ENCODE data around the gene PLTP. TPM values are rescaled to one million over a fixed set of nuclear protein-coding genes. Genes with fewer than 3 reads are reported as not detected.
A peak's percentile ranks its signal among the peaks of the same experiment; 100 is the strongest.
"Not testable (repeated sequence)": the region's sequence is repeated elsewhere in the genome, so short reads cannot be mapped to it uniquely, and the experiment has no call there.

The PLTP gene
- total RNA-seq, 4 donors from 2014 or later: 49.2 to 138 (median 70.4) TPM

DNA sequence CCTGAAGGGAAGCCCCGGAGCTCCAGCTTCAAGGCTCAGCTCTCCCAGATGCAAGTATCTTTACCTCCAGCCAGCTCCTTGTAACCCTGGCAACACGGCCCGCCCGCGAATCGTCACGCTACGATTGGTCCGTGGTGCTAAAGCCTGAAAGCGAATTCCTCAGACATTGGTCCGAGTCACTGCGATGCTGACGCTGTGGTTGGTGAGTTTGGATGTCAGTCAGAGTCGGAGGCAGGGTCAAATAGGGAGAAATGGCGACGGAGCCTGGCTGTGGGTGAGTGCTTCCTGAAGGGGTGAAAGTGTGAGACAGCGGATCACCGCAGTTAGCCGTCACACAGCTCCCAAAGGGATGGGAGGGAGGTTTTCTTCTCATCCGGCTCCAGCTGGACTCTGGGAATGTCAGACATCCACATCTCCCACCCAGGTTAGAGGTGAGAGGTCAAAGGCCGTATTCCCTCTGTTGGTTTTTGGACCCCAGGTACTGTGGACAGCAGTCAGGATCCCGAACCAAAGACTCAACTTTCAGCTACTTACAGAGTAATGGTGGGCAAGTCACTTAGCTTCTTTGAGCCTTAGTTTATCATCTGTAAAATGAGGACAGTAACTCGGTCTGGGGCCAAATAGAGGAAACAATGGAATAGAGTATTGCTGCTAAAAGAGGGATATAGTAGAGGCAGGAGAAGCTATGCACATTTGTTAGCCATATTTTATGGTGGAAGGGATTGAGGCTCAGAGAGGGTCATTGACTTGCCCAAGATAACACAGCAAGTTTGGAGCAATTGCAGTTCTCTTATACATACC, 30.8 kb downstream of the PLTP start, which contains the start of gene ZSWIM1:
Gene ZSWIM1, plus strand, starts transcription at position 240 of the 801 bp plus-strand sequence. CDS start 1,366 bp downstream, outside the sequence.
- peaks cover 28% of the 10 kb centered on the region for H3K4me1 ChIP-seq
- H3K9me3 ChIP-seq: no peaks in the 10 kb centered on the region
- WGBS: 1% methylated on average over 19 of the region's 23 CpGs
- H3K27me3 ChIP-seq: no peaks in the 10 kb centered on the region
- peak within 1 kb of the TSS; percentile 54 for H3K4me3 ChIP-seq
- TF ChIP-seq EP300 (IDR thresholded peaks at IDR 0.05) (no peak), POLR2A (IDR thresholded peaks at IDR 0.05) (peak; percentile 21 to 60), POLR2AphosphoS5 (IDR thresholded peaks at IDR 0.05) (peak in 1 of 3 donors; percentile 74)
- TF ChIP-seq, protein P1, sequence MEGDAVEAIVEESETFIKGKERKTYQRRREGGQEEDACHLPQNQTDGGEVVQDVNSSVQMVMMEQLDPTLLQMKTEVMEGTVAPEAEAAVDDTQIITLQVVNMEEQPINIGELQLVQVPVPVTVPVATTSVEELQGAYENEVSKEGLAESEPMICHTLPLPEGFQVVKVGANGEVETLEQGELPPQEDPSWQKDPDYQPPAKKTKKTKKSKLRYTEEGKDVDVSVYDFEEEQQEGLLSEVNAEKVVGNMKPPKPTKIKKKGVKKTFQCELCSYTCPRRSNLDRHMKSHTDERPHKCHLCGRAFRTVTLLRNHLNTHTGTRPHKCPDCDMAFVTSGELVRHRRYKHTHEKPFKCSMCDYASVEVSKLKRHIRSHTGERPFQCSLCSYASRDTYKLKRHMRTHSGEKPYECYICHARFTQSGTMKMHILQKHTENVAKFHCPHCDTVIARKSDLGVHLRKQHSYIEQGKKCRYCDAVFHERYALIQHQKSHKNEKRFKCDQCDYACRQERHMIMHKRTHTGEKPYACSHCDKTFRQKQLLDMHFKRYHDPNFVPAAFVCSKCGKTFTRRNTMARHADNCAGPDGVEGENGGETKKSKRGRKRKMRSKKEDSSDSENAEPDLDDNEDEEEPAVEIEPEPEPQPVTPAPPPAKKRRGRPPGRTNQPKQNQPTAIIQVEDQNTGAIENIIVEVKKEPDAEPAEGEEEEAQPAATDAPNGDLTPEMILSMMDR (IDR thresholded peaks at IDR 0.05): no peak
- H3K27ac ChIP-seq: peak within 1 kb of the TSS; percentile 76
- H3K36me3 ChIP-seq: peaks cover 39% of the 10 kb centered on the region
- DNase-seq (ENCODE audit: low spot score in 2 of 2): peak; percentile 100

DNA sequence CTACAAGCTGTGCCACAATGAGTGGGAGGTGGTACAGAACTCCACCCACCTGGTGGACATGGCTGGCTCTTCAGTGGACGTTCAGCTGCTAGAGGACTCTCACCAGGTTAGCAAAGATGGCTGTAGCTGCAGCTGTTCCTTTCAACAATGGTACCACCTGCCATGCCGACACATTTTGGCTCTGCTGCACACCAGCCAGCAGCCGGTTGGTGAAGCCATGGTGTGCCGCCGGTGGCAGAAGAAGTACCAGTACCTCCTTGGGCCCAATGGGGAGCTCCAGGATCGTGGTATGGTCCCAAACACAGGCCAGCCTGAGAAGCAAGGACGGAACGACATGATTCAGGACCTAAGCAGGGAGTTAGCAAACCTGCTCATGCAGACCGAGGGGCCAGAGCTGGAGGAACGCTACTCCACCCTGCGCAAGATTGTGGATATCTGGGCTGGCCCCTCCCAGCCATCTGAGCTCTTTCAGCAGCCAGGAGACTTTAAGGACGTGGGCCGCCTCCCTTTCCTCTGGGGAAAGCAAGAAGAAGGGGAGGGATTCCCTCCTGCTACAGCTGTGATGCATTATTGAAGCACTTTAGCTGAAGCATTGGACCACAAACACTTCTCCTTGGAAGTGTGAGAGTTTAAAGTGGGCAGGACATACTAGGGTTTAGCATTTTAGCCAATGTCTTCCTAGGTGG, 33.7 kb downstream of the PLTP start:
- H3K4me3 ChIP-seq: no peak overlapping the region
- H3K36me3 ChIP-seq: peaks cover 25% of the 10 kb centered on the region
- TF ChIP-seq, protein P1 (IDR thresholded peaks at IDR 0.05): no peak
- no peak for TF ChIP-seq POLR2A (IDR thresholded peaks at IDR 0.05)
- no peak for TF ChIP-seq POLR2AphosphoS5 (IDR thresholded peaks at IDR 0.05)
- TF ChIP-seq EP300 (IDR thresholded peaks at IDR 0.05): no peak
- 71% methylated on average over 13 of the region's 13 CpGs for WGBS
- H3K9me3 ChIP-seq: no peaks in the 10 kb centered on the region
- no peak overlapping the region for H3K27ac ChIP-seq
- no peaks in the 10 kb centered on the region for H3K27me3 ChIP-seq
- H3K4me1 ChIP-seq: peaks cover 24% of the 10 kb centered on the region
- no peak for DNase-seq (ENCODE audit: low spot score in 2 of 2)

DNA sequence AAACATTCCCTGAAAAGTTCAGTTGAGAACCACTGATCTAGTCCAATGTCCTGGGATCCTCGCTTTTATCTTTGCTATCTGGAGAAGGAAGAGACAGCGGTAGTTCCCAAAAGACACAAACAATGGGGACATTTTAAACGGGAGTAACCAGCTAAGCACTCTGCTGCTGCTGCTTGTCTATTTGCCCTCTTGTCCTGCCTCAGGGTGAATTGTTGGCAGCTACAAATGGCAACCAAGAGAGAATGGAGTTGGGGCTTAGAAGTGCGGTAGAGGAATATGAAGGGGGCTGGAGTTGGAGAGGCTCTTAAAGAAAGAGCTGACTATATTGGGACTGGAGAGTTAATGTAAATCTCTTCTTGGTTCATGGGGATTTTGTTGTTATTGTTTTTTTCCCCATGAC, 37.4 kb downstream of the PLTP start:
- Histone ChIP-seq H3K4me3 (no peak overlapping the region), H3K27ac (no peak overlapping the region), H3K27me3 (no peaks in the 10 kb centered on the region), H3K4me1 (peaks cover 5% of the 10 kb centered on the region), H3K36me3 (peaks cover 16% of the 10 kb centered on the region), H3K9me3 (no peaks in the 10 kb centered on the region)
- 64% methylated on average over 4 of the region's 4 CpGs for WGBS
- TF ChIP-seq, protein P1 (IDR thresholded peaks at IDR 0.05): no peak
- TF ChIP-seq POLR2A (IDR thresholded peaks at IDR 0.05): no peak
- no peak for TF ChIP-seq POLR2AphosphoS5 (IDR thresholded peaks at IDR 0.05)
- no peak for TF ChIP-seq EP300 (IDR thresholded peaks at IDR 0.05)
- no peak for DNase-seq (ENCODE audit: low spot score in 2 of 2)

GRCh38 chr20:45874104-45874481, 37.9 kb downstream of the PLTP start:
- not testable (repeated sequence) for DNase-seq (ENCODE audit: low spot score in 2 of 2); H3K4me3 ChIP-seq; H3K27ac ChIP-seq; H3K27me3 ChIP-seq; H3K4me1 ChIP-seq; H3K9me3 ChIP-seq
- 93% methylated on average over 10 of the region's 10 CpGs for WGBS
- H3K36me3 ChIP-seq: peaks cover 16% of the 10 kb centered on the region

GRCh38 chr20:45873409-45874103, 38.4 kb downstream of the PLTP start:
- H3K4me1 ChIP-seq: peaks cover 2% of the 10 kb centered on the region
- DNase-seq (ENCODE audit: low spot score in 2 of 2): no peak
- 75% methylated on average over 1 of the region's 1 CpG for WGBS
- H3K27ac ChIP-seq: peak overlapping the region; percentile 10
- H3K36me3 ChIP-seq: peaks cover 13% of the 10 kb centered on the region
- H3K9me3 ChIP-seq: no peaks in the 10 kb centered on the region
- no peak overlapping the region for H3K4me3 ChIP-seq
- no peaks in the 10 kb centered on the region for H3K27me3 ChIP-seq
- no peak for TF ChIP-seq POLR2A (IDR thresholded peaks at IDR 0.05)
- no peak for TF ChIP-seq POLR2AphosphoS5 (IDR thresholded peaks at IDR 0.05)
- TF ChIP-seq, protein P1 (IDR thresholded peaks at IDR 0.05): no peak
- TF ChIP-seq EP300 (IDR thresholded peaks at IDR 0.05): no peak

Data from suprapubic skin (tissue), 4 donors.